RWPE2 (cell line): ENCODE data around the gene CDR2L.

Experiments
- ATAC-seq: fragments of 200-7000 bp; cut with Tn5 transposase; 3 replicates; pipeline ENCODE4 v1.9.1; 2021; ENCODE audit warnings: low read depth
- DNase-seq: peaks from one replicate; pipeline ENCODE4 v3.0.0-alpha.2; 2020; ENCODE audit warnings: low spot score
- H3K27ac ChIP-seq: fragments of 450-650 bp; 2 replicates; pipeline ENCODE4 v1.5.1; 2017; ENCODE audit warnings: mild to moderate bottlenecking; ENCODE audit not compliant: poor library complexity, severe bottlenecking
- H3K27me3 ChIP-seq: fragments of 250-450 bp; sonication (Bioruptor Pico); 2 replicates; pipeline ENCODE4 v1.5.1; 2021; ENCODE audit warnings: mild to moderate bottlenecking, moderate library complexity; ENCODE audit not compliant: insufficient read depth, poor library complexity, severe bottlenecking
- H3K36me3 ChIP-seq: fragments of 250-450 bp; sonication (Bioruptor Pico); 2 replicates; pipeline ENCODE4 v1.5.1; 2020; ENCODE audit warnings: low read depth, mild to moderate bottlenecking, moderate library complexity
- H3K4me1 ChIP-seq: fragments of 250-450 bp; sonication (Bioruptor Pico); 2 replicates; pipeline ENCODE4 v1.5.1; 2021; ENCODE audit warnings: mild to moderate bottlenecking, moderate library complexity; ENCODE audit not compliant: insufficient read depth, poor library complexity, severe bottlenecking
- H3K4me3 ChIP-seq: fragments of 250-450 bp; sonication (Bioruptor Pico); 2 replicates; pipeline ENCODE4 v1.5.1; 2021; ENCODE audit warnings: mild to moderate bottlenecking, moderate library complexity; ENCODE audit not compliant: severe bottlenecking
- H3K9me3 ChIP-seq: fragments of 250-450 bp; sonication (Bioruptor Pico); 2 replicates; pipeline ENCODE4 v1.5.1; 2021; ENCODE audit warnings: mild to moderate bottlenecking, moderate library complexity; ENCODE audit not compliant: severe bottlenecking
- TF ChIP-seq, protein P1 (sequence below): fragments of 450-650 bp; IDR thresholded peaks from one replicate; pipeline ENCODE4 v1.5.1; 2017; ENCODE audit warnings: mild to moderate bottlenecking, moderate library complexity; ENCODE audit not compliant: poor library complexity, severe bottlenecking

CDR2L gene

DNA sequence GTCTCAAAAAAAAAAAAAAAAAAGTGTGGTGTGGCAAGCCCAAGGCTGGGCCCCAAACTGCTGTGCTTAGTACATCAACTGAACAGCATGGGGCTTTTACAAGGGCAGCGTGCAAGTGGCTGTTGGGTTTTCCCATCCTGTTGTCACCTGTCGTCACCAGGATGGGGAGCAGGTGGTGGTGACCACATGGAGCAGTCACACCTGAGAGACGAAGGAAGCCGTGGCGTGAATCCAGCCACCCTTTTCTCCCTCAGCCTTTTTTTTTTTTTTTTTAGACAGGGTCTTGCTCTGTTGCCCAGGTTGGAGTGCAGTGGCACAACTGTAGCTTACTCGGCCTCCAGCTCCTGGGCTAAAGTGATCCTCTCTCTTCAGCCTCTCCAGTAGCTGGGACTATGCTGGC lies 20.9 kb downstream of the CDR2L start:
- Histone ChIP-seq H3K9me3 (no peaks in the 10 kb centered on the region), H3K27me3 (no peaks in the 10 kb centered on the region), H3K36me3 (0 out of 2 replicates have a peak, but pooled peaks cover 6% of the 10 kb centered on the region), H3K4me3 (no peak overlapping the region), H3K4me1 (peaks cover 7% of the 10 kb centered on the region), H3K27ac (no peak overlapping the region)
- ATAC-seq (no peak), DNase-seq (no peak)
- TF ChIP-seq, protein P1, sequence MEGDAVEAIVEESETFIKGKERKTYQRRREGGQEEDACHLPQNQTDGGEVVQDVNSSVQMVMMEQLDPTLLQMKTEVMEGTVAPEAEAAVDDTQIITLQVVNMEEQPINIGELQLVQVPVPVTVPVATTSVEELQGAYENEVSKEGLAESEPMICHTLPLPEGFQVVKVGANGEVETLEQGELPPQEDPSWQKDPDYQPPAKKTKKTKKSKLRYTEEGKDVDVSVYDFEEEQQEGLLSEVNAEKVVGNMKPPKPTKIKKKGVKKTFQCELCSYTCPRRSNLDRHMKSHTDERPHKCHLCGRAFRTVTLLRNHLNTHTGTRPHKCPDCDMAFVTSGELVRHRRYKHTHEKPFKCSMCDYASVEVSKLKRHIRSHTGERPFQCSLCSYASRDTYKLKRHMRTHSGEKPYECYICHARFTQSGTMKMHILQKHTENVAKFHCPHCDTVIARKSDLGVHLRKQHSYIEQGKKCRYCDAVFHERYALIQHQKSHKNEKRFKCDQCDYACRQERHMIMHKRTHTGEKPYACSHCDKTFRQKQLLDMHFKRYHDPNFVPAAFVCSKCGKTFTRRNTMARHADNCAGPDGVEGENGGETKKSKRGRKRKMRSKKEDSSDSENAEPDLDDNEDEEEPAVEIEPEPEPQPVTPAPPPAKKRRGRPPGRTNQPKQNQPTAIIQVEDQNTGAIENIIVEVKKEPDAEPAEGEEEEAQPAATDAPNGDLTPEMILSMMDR: no peak

DNA sequence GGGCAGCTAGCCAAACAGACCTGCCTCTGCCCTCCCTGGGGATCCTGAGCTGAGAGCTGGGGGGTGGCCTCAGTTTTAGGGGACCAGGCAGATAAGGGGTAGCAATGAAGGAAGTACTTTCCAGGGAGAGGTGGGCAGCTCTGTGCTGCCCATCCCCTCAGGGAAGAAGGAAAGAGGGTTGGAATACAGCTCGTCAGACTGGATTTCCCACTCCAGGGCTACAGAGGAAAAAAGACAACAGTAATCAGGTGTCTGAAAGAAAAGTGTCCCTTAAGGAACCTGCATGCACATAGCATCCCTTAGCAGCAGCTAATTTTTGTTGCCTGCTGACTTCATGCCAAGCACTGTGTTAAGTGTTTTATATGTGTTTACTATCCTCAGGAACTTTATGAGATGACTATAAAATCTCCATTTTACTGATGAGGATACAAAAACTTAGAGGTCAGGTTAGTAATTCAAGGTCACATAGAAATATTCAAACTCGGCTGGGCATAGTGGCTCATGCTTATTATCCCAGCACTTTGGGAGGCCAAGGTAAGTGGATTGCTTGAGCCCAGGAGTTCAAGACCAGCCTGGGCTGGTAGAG lies 21.8 kb downstream of the CDR2L start:
- Histone ChIP-seq H3K9me3 (no peaks in the 10 kb centered on the region), H3K27me3 (no peaks in the 10 kb centered on the region), H3K4me3 (no peak overlapping the region), H3K36me3 (no peaks in the 10 kb centered on the region), H3K27ac (no peak overlapping the region), H3K4me1 (peaks cover 12% of the 10 kb centered on the region)
- ATAC-seq (no peak), DNase-seq (no peak)
- TF ChIP-seq, protein P1: no peak

DNA sequence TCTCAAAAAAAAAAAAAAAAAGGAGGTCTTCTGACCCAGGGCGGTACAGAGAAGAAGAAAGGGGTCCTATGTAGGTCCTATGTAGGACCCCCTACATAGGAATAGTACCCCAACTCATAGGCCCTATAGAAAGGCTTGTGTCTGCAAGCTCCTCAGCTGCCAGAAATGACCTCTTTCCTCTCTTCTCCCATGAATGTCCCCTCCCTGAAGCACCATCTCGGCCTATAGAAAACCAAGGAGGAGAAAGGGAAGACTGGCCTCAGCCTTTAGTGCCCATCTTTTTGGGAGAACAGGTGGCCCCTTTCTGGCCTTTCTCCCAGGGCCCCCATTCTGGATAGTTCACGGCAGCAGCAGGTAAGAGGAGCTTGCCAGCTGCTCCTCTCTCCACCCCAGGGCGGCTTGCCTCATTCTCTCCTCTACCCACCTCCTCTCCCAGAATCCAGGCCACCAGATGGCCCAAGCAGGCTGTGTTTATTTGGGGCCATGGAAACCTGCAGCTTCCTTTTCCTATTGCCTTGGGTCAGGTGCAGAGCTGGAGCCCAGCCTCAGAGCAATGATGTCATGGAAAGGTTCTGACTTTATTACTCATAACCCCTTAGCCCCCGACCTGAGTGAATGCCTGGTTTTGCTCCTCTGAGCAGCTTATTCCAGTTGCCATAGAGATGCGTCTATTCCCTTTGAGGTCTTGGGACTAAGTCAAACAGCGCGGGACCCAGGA lies 23.4 kb downstream of the CDR2L start:
- no peak overlapping the region for H3K4me3 ChIP-seq
- H3K36me3 ChIP-seq: 0 out of 2 replicates have a peak, but pooled peaks cover 4% of the 10 kb centered on the region
- H3K27me3 ChIP-seq: no peaks in the 10 kb centered on the region
- H3K4me1 ChIP-seq: peaks cover 12% of the 10 kb centered on the region
- no peak overlapping the region for H3K27ac ChIP-seq
- H3K9me3 ChIP-seq: no peaks in the 10 kb centered on the region
- no peak for ATAC-seq
- DNase-seq: no peak
- TF ChIP-seq, protein P1: no peak

DNA sequence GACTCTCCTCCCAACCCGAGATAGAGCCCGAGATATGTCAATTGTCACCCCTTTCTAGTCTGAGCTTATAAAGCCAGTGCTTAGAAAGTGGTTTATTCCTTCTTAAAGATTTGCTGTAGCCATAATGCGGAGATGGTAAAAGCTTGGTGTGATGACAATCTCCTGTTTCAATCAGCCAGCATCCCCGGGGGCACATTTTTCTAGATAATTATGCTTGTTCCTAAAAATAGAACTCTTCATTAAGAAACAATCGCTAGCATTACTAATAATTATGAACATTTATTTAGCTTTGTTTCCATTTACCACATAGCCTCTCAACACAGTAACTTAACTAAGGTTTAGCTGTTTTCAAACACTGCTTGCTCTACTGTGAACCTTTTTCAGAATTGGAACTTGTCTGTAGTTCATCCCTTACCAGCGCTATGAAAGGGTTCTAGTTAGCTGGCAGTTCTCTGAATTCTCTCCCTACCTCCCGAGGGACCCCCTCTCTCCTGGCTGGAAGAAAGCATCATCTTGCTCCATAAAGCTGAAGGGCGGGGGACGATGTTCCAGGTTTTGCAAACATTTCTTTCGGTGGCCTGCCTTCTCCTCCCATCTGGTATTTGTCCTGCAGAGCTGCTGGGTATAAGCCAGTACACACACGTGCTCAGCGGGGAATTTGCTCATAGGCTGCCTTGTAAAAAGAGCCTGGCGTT lies 24.1 kb downstream of the CDR2L start:
- H3K4me3 ChIP-seq: peak overlapping the region; percentile 56
- ATAC-seq: no peak
- peaks cover 12% of the 10 kb centered on the region for H3K4me1 ChIP-seq
- no peaks in the 10 kb centered on the region for H3K27me3 ChIP-seq
- peaks cover 5% of the 10 kb centered on the region; the same call in 1 of the 2 replicates for H3K36me3 ChIP-seq
- TF ChIP-seq, protein P1: no peak
- peak overlapping the region; percentile 58 for H3K27ac ChIP-seq
- DNase-seq: no peak
- no peaks in the 10 kb centered on the region for H3K9me3 ChIP-seq
